GM21367 (cell line): ENCODE results near the gene CLEC18A.
"Not testable (repeated sequence)": the region's sequence is repeated elsewhere in the genome, so short reads cannot be mapped to it uniquely, and the experiment has no call there.

Experiments used
- ATAC-seq: cut with Tn5 transposase; IDR thresholded peaks from one replicate; pipeline ENCODE4 v1.9.1; 2021; ENCODE audit not compliant: unreplicated experiment

CLEC18A gene

GRCh38 chr16:69951672-69952031 is 518 bp downstream of the CLEC18A start:
- not testable (repeated sequence) for ATAC-seq

DNA sequence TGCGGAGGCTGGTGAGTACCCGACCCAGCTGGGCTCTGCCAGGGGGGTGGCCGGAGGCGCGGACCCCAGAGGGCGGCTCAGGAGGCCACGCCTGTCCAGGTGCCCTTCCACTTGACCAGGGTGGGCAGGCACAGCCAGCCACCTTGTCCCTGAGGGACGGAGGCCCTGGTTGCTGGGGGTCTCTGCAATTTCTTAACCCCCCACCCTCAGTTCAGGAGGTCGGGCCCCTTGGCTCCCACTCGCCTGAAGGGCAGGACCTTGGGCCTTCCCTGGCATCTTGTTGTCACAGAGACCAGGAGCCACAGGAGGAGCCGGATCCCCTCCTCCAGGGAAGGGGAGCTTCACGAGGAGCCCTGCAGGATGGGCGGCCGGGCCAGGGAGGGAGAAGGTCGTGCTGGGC is 982 bp downstream of the CLEC18A start:
- not testable (repeated sequence) for ATAC-seq

GRCh38 chr16:69952572-69953355 is 1.6 kb downstream of the CLEC18A start:
- ATAC-seq: not testable (repeated sequence)

GRCh38 chr16:69954241-69954640 is 3.1 kb downstream of the CLEC18A start:
- not testable (repeated sequence) for ATAC-seq

GRCh38 chr16:69963312-69963711 is 12.2 kb downstream of the CLEC18A start:
- not testable (repeated sequence) for ATAC-seq

DNA sequence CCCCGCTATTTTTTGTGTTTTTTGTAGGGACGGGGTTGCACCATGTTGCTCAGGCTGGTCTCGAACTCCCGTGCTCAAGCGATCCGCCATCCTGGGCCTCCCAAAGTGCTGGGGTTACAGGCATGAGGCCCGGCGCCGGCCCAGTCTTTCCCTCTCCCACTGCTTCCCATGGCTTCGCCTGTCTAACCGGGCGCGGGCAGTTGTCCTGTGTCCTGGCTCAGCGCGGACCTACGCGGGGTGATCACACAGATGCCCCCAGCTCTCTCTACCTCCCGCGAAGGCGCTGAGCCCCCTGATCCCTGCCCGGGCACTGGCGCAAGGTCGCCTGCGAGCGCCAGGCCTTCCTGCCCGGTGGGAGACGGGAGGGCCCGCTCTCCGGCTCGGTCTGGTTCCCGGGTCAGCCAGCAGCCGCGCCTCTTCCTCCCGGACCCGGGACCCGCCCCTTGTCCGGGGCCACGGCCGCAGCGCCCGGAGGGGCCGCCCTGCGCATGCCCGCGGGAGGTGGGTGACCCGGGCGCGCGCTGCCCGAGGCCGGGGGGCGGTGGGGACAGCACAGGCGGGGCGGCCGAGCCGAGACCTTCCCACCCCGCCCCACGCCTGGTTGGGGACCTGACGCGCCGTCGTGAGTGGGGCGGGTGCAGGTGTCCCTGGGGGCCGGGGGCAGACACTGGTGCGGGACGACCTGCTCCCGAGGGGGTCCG is 14.0 kb downstream of the CLEC18A start:
- not testable (repeated sequence) for ATAC-seq

GRCh38 chr16:69965661-69966054 is 14.5 kb downstream of the CLEC18A start:
- not testable (repeated sequence) for ATAC-seq

DNA sequence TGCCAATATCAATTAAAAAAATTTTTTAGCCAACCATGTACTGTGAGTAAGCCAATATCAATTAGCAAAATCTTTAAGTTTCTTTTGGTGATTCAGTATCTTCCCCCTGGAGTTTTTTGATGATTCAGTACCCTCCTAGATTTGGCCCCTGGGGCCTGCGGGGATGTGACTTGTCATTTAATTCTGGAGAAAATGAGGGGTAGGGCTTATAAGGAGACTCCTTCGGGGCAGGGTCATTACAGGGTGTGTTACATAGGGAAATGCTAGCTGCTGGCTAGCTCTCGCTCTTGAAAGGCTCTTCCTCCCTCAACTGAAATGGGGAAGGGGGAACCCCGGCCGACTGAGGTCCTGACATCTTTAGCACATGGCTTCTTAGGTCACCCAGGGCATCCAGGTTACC is 16.6 kb downstream of the CLEC18A start:
- ATAC-seq: not testable (repeated sequence)

DNA sequence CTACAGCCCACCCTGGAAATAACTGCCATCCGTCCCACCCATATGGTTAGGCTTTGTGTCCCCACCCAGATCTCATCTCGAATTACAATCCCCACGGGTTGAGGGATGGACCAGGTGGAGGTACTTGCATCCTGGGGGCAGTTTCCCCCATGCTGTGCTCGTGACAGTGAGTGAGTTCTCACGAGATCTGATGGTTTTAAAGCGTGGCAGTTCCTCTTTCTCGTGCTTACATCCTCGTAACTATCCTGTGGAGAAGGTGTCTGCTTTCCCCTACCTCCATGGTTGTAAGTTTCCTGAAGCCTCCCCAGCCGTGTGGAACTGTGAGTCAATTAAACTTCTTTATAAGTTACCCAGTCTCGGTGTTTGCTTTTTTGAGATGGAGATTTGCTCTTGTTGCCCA is 17.0 kb downstream of the CLEC18A start:
- not testable (repeated sequence) for ATAC-seq

- not testable (repeated sequence) for ATAC-seq
Measured at GRCh38 chr16:69969657-69970056, 18.5 kb downstream of the CLEC18A start.

- not testable (repeated sequence) for ATAC-seq
Measured at GRCh38 chr16:69972120-69972519, 21.0 kb downstream of the CLEC18A start.

DNA sequence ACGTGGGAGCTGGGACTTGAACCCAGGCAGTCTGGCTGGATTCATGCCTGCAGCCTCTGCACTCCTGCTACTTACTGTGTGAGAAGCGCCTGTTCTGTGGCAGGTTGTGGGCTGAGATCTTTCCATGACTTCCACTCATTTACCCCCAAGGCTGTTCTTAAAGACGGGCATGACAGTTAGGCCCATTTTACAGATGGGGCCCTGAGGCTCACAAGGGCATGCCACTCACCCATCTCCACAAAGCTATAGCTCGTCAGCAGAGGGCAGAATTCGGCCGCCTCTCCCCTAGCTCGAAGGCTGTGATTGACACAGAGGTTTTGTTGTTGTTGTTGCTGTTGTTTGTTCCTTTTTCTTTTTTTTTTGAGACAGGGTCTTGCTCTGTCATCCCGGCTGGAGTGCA is 21.8 kb downstream of the CLEC18A start:
- ATAC-seq: not testable (repeated sequence)

DNA sequence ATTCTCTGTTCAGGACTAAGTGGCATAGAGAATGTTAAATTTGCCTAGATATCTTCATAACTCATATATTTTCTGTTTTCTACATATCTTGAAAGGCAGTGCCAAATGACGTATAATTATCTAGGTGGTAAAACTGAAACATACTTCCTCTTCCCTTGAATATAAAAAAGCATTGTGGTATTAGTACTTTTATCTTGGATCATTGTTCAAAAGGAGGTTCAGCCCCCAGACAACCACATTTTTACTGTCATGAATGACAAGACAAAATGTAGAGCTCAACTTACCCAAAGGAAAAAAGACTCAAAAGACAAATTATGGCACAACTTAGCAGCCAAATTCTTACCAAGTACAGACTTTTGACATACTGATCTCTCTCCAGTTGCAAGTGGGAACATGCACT is 34.1 kb downstream of the CLEC18A start:
- ATAC-seq: not testable (repeated sequence)

DNA sequence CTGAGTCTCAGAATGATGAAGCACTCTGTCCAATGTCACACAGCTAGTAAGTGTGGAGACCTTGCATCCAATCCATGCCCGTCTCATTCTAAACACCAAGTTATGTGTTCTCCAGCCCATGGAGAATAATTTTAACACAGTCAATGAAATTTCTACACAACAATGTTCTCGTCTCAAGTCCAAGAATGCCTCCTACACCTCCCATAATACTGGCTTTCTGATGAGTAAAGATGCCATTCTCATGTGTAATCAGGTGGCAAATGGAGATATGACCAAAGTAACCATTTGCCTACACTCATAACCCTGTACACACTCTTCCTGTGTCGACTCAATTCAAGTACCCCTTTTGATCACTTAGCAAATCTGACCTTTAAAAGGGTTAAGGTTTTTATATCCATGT is 46.8 kb downstream of the CLEC18A start:
- ATAC-seq: not testable (repeated sequence)

DNA sequence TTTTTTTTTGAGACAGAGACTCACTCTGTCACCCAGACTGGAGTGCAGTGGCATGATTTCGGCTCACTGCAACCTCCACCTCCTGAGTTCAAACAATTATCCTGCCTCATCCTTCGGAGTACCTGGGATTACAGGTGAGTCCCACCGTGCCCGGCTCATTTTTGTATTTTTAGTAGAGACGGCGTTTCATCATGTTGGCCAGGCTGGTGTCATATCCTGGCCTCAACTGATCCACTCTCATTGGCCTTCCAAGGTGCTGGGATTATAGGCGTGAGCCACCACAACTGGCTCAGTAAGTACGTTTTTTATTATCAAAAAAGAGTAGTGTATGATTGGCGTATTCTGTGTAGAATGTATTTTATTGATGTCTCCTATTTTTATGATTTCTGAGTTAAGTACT is 48.7 kb downstream of the CLEC18A start:
- not testable (repeated sequence) for ATAC-seq

GRCh38 chr16:70003511-70003910 is 52.4 kb downstream of the CLEC18A start:
- not testable (repeated sequence) for ATAC-seq

GRCh38 chr16:70008604-70009003 is 57.5 kb downstream of the CLEC18A start:
- ATAC-seq: not testable (repeated sequence)

DNA sequence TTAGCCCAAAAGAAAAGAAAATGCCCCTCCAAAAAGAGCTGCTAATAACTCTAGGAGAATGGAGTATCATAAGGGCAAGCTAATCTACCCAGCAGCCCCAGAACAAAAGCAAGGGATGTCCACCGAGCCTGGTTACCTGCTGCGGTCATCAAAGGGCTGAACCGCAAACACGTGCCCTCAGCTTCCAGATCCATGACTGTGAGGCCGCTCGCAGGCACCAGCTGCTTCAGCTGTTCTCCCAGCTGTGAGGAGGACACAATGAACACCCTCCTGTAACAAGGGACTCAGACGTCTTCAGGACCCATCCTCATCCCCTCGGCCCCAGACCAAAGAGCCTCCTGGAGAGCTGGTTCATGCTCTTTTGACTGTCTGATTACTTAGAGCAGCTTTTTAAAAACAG is 59.5 kb downstream of the CLEC18A start:
- not testable (repeated sequence) for ATAC-seq

DNA sequence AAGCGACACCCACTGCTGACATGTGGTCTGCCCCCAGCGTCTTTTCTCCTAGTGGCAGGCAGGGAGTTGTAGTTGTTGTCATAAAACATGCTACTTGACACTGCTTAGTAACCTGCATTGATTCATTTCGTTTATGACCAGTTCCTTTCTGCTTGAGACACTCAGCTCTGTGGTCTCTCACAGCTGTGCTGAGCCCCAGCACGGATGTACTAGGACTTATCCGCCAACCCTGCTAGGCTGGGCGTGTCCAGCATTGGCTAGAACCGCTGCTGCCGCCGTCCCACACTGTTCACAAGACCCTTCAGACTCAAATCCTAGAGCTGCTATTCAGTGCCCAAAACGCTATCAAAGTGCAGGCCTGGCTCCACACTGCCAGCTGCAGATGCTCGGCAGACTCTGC is 60.0 kb downstream of the CLEC18A start:
- ATAC-seq: not testable (repeated sequence)

DNA sequence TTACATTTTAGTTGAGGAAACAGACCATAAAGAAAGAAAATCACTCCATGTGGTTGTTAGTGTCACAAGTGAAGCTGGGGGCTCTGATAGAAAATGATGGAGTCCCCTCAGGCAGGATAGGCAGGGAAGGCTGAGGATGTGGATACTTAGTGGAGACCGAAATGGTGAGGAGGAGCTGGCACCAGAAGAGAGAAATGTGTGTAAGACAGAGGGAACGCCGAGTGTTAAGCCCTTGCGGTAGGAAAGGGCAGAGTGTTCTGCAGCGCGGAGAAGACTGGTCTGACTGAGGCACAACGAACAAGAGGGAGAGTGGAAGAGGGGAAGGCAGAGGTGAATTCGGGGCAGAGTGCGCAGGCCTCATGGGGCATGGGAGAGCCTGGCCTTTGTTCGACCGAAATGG is 61.2 kb downstream of the CLEC18A start:
- ATAC-seq: not testable (repeated sequence)

- ATAC-seq: not testable (repeated sequence)
Measured at GRCh38 chr16:70012951-70013350, 61.8 kb downstream of the CLEC18A start.
